ENCODE results near the gene NHSL1. TPM values are rescaled to one million over a fixed set of nuclear protein-coding genes. Genes with fewer than 3 reads are reported as not detected.

NHSL1 gene
- total and polyA plus RNA-seq, 2 of the 8 experiments (the other 6 are each of a cell fraction or from before 2014, with no cell fraction given), result 7.2 to 32.4 TPM

- TF ChIP-seq RAD21 (IDR thresholded peaks at IDR 0.05 in 1 of 2, conservative IDR thresholded peaks at IDR 0.05 in 1 of 2; ENCODE audit: low read depth in 2 of 2, low read length in 2 of 2) (no peak), CREB1 (IDR thresholded peaks at IDR 0.05) (no peak), MAX (IDR thresholded peaks at IDR 0.05) (no peak), CHD7 (IDR thresholded peaks at IDR 0.05; ENCODE audit: insufficient replicate concordance, low read length) (no peak), ASH2L (IDR thresholded peaks at IDR 0.05; ENCODE audit: low read length) (no peak), JUN (IDR thresholded peaks at IDR 0.05; ENCODE audit: low read depth, low read length) (no peak), HDAC6 (IDR thresholded peaks at IDR 0.05; ENCODE audit: low read depth, low read length) (no peak)
Measured at GRCh38 chr6:138492871-138493270, 6.4 kb downstream of the NHSL1 start (continued).
